NCI-H1417 treated with DMSO at 0.1 percent for 48 hours (cell line): Measurements from ENCODE around the gene CFAP99.

Experiments
- DNase-seq: peaks from one replicate; lab custom pipeline; 2025; lab: John Stamatoyannopoulos, UW

The CFAP99 gene

GRCh38 chr4:2472187-2472586 is 53.4 kb downstream of the CFAP99 start:
- no peak for DNase-seq

- no peak for DNase-seq
Observed at GRCh38 chr4:2478229-2478628, 59.5 kb downstream of the CFAP99 start.

GRCh38 chr4:2480649-2481048 is 61.9 kb downstream of the CFAP99 start:
- no peak for DNase-seq

- no peak for DNase-seq
Observed at GRCh38 chr4:2482192-2482591, 63.4 kb downstream of the CFAP99 start.

GRCh38 chr4:2482693-2483092 is 63.9 kb downstream of the CFAP99 start:
- no peak for DNase-seq

- no peak for DNase-seq
Observed at GRCh38 chr4:2483237-2483636, 64.5 kb downstream of the CFAP99 start.

GRCh38 chr4:2484185-2484584 is 65.4 kb downstream of the CFAP99 start:
- no peak for DNase-seq

GRCh38 chr4:2484993-2485392 is 66.2 kb downstream of the CFAP99 start:
- DNase-seq = no peak

- DNase-seq = no peak
Observed at GRCh38 chr4:2485956-2486355, 67.2 kb downstream of the CFAP99 start.

GRCh38 chr4:2486981-2487380 is 68.2 kb downstream of the CFAP99 start:
- DNase-seq = no peak

- DNase-seq = no peak
Observed at GRCh38 chr4:2487632-2488031, 68.9 kb downstream of the CFAP99 start.

GRCh38 chr4:2489081-2489805 is 70.5 kb downstream of the CFAP99 start:
- DNase-seq = no peak

- no peak for DNase-seq
Observed at GRCh38 chr4:2489841-2490552, 71.2 kb downstream of the CFAP99 start.

GRCh38 chr4:2492970-2493369 is 74.2 kb downstream of the CFAP99 start:
- DNase-seq = no peak

GRCh38 chr4:2494992-2495391 is 76.2 kb downstream of the CFAP99 start:
- DNase-seq = no peak

GRCh38 chr4:2497324-2497723 is 78.6 kb downstream of the CFAP99 start:
- no peak for DNase-seq

- DNase-seq = no peak
Observed at GRCh38 chr4:2497931-2498330, 79.2 kb downstream of the CFAP99 start.

GRCh38 chr4:2500547-2500946 is 81.8 kb downstream of the CFAP99 start:
- DNase-seq = no peak

GRCh38 chr4:2501034-2501594 is 82.4 kb downstream of the CFAP99 start:
- DNase-seq = no peak

GRCh38 chr4:2503809-2504208 is 85.1 kb downstream of the CFAP99 start:
- DNase-seq = no peak

- no peak for DNase-seq
Observed at GRCh38 chr4:2507259-2507658, 88.5 kb downstream of the CFAP99 start.

GRCh38 chr4:2507855-2508254 is 89.1 kb downstream of the CFAP99 start:
- no peak for DNase-seq
